ENCODE results near the gene SCN2B. TPM values are rescaled to one million over a fixed set of nuclear protein-coding genes. Genes with fewer than 3 reads are reported as not detected.

Gene SCN2B
- total RNA-seq, 2 donors from 2014 or later, result 0.68 to 1.1 TPM

GRCh38 chr11:118135051-118135795, 41.2 kb downstream of the SCN2B start:
- intact Hi-C loops (cut with DNase I), result no loop called here
- H3K36me3 ChIP-seq, result no peaks in the 10 kb centered on the region
- H3K27me3 ChIP-seq (replicated peaks; ENCODE audit: insufficient read depth), result no peaks in the 10 kb centered on the region
- no peaks in the 10 kb centered on the region for H3K9me3 ChIP-seq
- TF ChIP-seq CTCF (IDR thresholded peaks at IDR 0.05) (no peak), POLR2A (IDR thresholded peaks at IDR 0.05) (no peak), POLR2AphosphoS5 (IDR thresholded peaks at IDR 0.05) (no peak)
- H3K4me3 ChIP-seq, result no peak overlapping the region
- 78% methylated on average over 6 of the region's 7 CpGs for WGBS
- H3K4me1 ChIP-seq (replicated peaks), result no peaks in the 10 kb centered on the region
- no peak for DNase-seq (ENCODE audit: low spot score)
- H3K27ac ChIP-seq, result no peak overlapping the region

GRCh38 chr11:118133816-118134215, 42.6 kb downstream of the SCN2B start:
- intact Hi-C loops (cut with DNase I), result no loop called here
- H3K9me3 ChIP-seq, result no peaks in the 10 kb centered on the region
- no peaks in the 10 kb centered on the region for H3K4me1 ChIP-seq (replicated peaks)
- no peak overlapping the region for H3K4me3 ChIP-seq
- WGBS, result 88% methylated on average over 10 of the region's 10 CpGs
- DNase-seq (ENCODE audit: low spot score), result no peak
- TF ChIP-seq POLR2AphosphoS5 (IDR thresholded peaks at IDR 0.05) (no peak), POLR2A (IDR thresholded peaks at IDR 0.05) (no peak), CTCF (IDR thresholded peaks at IDR 0.05) (no peak)
- no peak overlapping the region for H3K27ac ChIP-seq
- no peaks in the 10 kb centered on the region for H3K27me3 ChIP-seq (replicated peaks; ENCODE audit: insufficient read depth)
- no peaks in the 10 kb centered on the region for H3K36me3 ChIP-seq

GRCh38 chr11:118132385-118133151, 43.9 kb downstream of the SCN2B start:
- no peaks in the 10 kb centered on the region for H3K27me3 ChIP-seq (replicated peaks; ENCODE audit: insufficient read depth)
- no peaks in the 10 kb centered on the region for H3K9me3 ChIP-seq
- no peaks in the 10 kb centered on the region for H3K4me1 ChIP-seq (replicated peaks)
- DNase-seq (ENCODE audit: low spot score), result no peak
- intact Hi-C loops (cut with DNase I), result no loop called here
- WGBS, result 65% methylated on average over 15 of the region's 15 CpGs
- no peak overlapping the region for H3K27ac ChIP-seq
- no peaks in the 10 kb centered on the region for H3K36me3 ChIP-seq
- no peak overlapping the region for H3K4me3 ChIP-seq
- TF ChIP-seq POLR2AphosphoS5 (IDR thresholded peaks at IDR 0.05) (no peak), CTCF (IDR thresholded peaks at IDR 0.05) (no peak), POLR2A (IDR thresholded peaks at IDR 0.05) (no peak)

GRCh38 chr11:118129471-118130172, 46.8 kb downstream of the SCN2B start:
- no peaks in the 10 kb centered on the region for H3K9me3 ChIP-seq
- H3K27me3 ChIP-seq (replicated peaks; ENCODE audit: insufficient read depth), result no peaks in the 10 kb centered on the region
- H3K36me3 ChIP-seq, result no peaks in the 10 kb centered on the region
- H3K4me3 ChIP-seq, result no peak overlapping the region
- 78% methylated on average over 6 of the region's 6 CpGs for whole genome bisulfite sequencing
- no peak for DNase-seq (ENCODE audit: low spot score)
- H3K27ac ChIP-seq, result no peak overlapping the region
- H3K4me1 ChIP-seq (replicated peaks), result no peaks in the 10 kb centered on the region
- TF ChIP-seq POLR2AphosphoS5 (IDR thresholded peaks at IDR 0.05) (no peak), POLR2A (IDR thresholded peaks at IDR 0.05) (no peak)
- intact Hi-C loops (cut with DNase I), result no loop called here

- Histone ChIP-seq H3K27ac (no peak overlapping the region), H3K4me3 (no peak overlapping the region), H3K9me3 (no peaks in the 10 kb centered on the region), H3K4me1 (replicated peaks) (no peaks in the 10 kb centered on the region), H3K27me3 (replicated peaks; ENCODE audit: insufficient read depth) (no peaks in the 10 kb centered on the region), H3K36me3 (no peaks in the 10 kb centered on the region)
- TF ChIP-seq POLR2A (IDR thresholded peaks at IDR 0.05) (no peak), CTCF (IDR thresholded peaks at IDR 0.05) (no peak), POLR2AphosphoS5 (IDR thresholded peaks at IDR 0.05) (no peak)
- no peak for DNase-seq (ENCODE audit: low spot score)
- 61% methylated on average over 11 of the region's 11 CpGs for WGBS
- intact Hi-C loops (cut with DNase I), result no loop called here
Measured at GRCh38 chr11:118128721-118129470, 47.5 kb downstream of the SCN2B start.

Measured in prostate gland (tissue), 2 donors.